Smooth muscle cell (in vitro differentiated cells): ENCODE results near the gene IL1RL2. TPM values are rescaled to one million over a fixed set of nuclear protein-coding genes. Genes with fewer than 3 reads are reported as not detected.
A peak's percentile ranks its signal among the peaks of the same experiment; 100 is the strongest.

ENCODE experiments used
- DNase-seq: peaks from one replicate; lab custom pipeline; 2025; ENCODE audit not compliant: unreplicated experiment; lab: John Stamatoyannopoulos, UW
- H2AFZ ChIP-seq: fragments of 200-600 bp; sonication (generic); 2 replicates; pipeline ENCODE4 v1.6.0; 2016; ENCODE audit warnings: antibody characterized with exemption, low read depth, mild to moderate bottlenecking
- H3F3A ChIP-seq: fragments of 200-600 bp; sonication (generic); 2 replicates; pipeline ENCODE4 v1.6.0; 2017; ENCODE audit warnings: antibody characterized with exemption, low read depth
- H3K27ac ChIP-seq: fragments of 200-600 bp; sonication (generic); 2 replicates; pipeline ENCODE4 v1.5.1; 2016; ENCODE audit warnings: low read depth, mild to moderate bottlenecking
- H3K27me3 ChIP-seq: fragments of 200-600 bp; sonication (generic); 2 replicates; pipeline ENCODE4 v1.6.1; 2016; ENCODE audit warnings: low read depth, mild to moderate bottlenecking
- H3K36me3 ChIP-seq: fragments of 200-600 bp; sonication (generic); 2 replicates; pipeline ENCODE4 v1.5.1; 2016; ENCODE audit warnings: low read depth
- H3K4me1 ChIP-seq: fragments of 200-600 bp; sonication (generic); 2 replicates; pipeline ENCODE4 v1.5.1; 2016; ENCODE audit warnings: low read depth
- H3K4me2 ChIP-seq: fragments of 200-600 bp; sonication (generic); 2 replicates; pipeline ENCODE4 v1.6.0; 2016; ENCODE audit warnings: mild to moderate bottlenecking
- H3K4me3 ChIP-seq: fragments of 200-600 bp; sonication (generic); 2 replicates; pipeline ENCODE4 v1.5.1; 2016; ENCODE audit warnings: mild to moderate bottlenecking
- H3K79me2 ChIP-seq: fragments of 200-600 bp; sonication (generic); 2 replicates; pipeline ENCODE4 v1.6.0; 2016; ENCODE audit warnings: low read depth, mild to moderate bottlenecking
- H3K9ac ChIP-seq: fragments of 200-600 bp; sonication (generic); 2 replicates; pipeline ENCODE4 v1.6.0; 2016; ENCODE audit warnings: low read depth
- H3K9me3 ChIP-seq: fragments of 200-600 bp; sonication (generic); replicated peaks from 2 replicates; pipeline ENCODE4 v1.5.1; 2016; ENCODE audit warnings: low read depth
- H4K20me1 ChIP-seq: fragments of 200-600 bp; sonication (generic); 2 replicates; pipeline ENCODE4 v1.6.0; 2016; ENCODE audit warnings: low read depth
- CTCF ChIP-seq: fragments of 200-600 bp; sonication (generic); IDR thresholded peaks from 2 replicates; pipeline ENCODE4 v1.5.1; 2017; ENCODE audit warnings: borderline replicate concordance, mild to moderate bottlenecking, antibody characterized with exemption; ENCODE audit not compliant: insufficient read depth, poor library complexity, severe bottlenecking
- WGBS: methylation state at CpG from one replicate; pipeline ENCODE4 v1.1.7; 2016; ENCODE audit warnings: low lambda C conversion rate; 5-methylcytosine and 5-hydroxymethylcytosine counted together
- polyA plus RNA-seq: library from polyadenylated mRNA; unstranded; fragments of >200 nt; fragmentation: Nextera tagmentation; extraction: Ambion mirVana; gene quantifications from 2 replicates; pipeline ENCODE4 v1.2.1, GENCODE V29; 2016
- total RNA-seq: library from RNA; depleted of rRNA; stranded (reverse); fragments of >200 nt; gene quantifications from 2 replicates; pipeline ENCODE4 v1.2.3, GENCODE V29; 2014

The IL1RL2 gene
- total and polyA plus RNA-seq, 2 experiments from 2014 or later, result 0.10 to 0.13 TPM

- H3K79me2 ChIP-seq, result no peaks in the 10 kb centered on the region
- no peak for DNase-seq
- no peaks in the 10 kb centered on the region for H3K4me1 ChIP-seq
- no peaks in the 10 kb centered on the region for H3K9me3 ChIP-seq
- no peak overlapping the region for H3K27ac ChIP-seq
- no peak overlapping the region for H3K4me2 ChIP-seq
- WGBS, result 96% methylated on average over 5 of the region's 5 CpGs
- H3F3A ChIP-seq, result no peaks in the 10 kb centered on the region
- H3K27me3 ChIP-seq, result no peaks in the 10 kb centered on the region
- no peak for TF ChIP-seq CTCF
- H3K9ac ChIP-seq, result no peak overlapping the region
- H4K20me1 ChIP-seq, result no peaks in the 10 kb centered on the region
- no peaks in the 10 kb centered on the region for H3K36me3 ChIP-seq
- no peak overlapping the region for H2AFZ ChIP-seq
- H3K4me3 ChIP-seq, result no peak overlapping the region
These were observed 70.1 kb downstream of the IL1RL2 start for GRCh38 chr2:102256874-102257462.

GRCh38 chr2:102258025-102258385 is 71.2 kb downstream of the IL1RL2 start:
- Histone ChIP-seq H3K27ac (peak overlapping the region; percentile 29), H3K9ac (no peak overlapping the region)
- 88% methylated on average over 2 of the region's 2 CpGs for WGBS

GRCh38 chr2:102258386-102259074 is 71.7 kb downstream of the IL1RL2 start:
- Histone ChIP-seq H3F3A (no peaks in the 10 kb centered on the region), H3K79me2 (no peaks in the 10 kb centered on the region), H3K27me3 (no peaks in the 10 kb centered on the region), H3K4me2 (no peak overlapping the region), H3K27ac (peak overlapping the region; percentile 29), H3K36me3 (no peaks in the 10 kb centered on the region), H3K4me1 (no peaks in the 10 kb centered on the region), H4K20me1 (no peaks in the 10 kb centered on the region), H3K9ac (no peak overlapping the region), H2AFZ (no peak overlapping the region), H3K9me3 (no peaks in the 10 kb centered on the region), H3K4me3 (no peak overlapping the region)
- TF ChIP-seq CTCF, result no peak
- DNase-seq, result no peak
- WGBS, result 65% methylated on average over 3 of the region's 3 CpGs

More at GRCh38 chr2:102258025-102258385, 71.2 kb downstream of the IL1RL2 start:
- no peak for DNase-seq
- Histone ChIP-seq H3K79me2 (no peaks in the 10 kb centered on the region), H3K9me3 (no peaks in the 10 kb centered on the region), H3K36me3 (no peaks in the 10 kb centered on the region), H3K27me3 (no peaks in the 10 kb centered on the region), H3F3A (no peaks in the 10 kb centered on the region), H4K20me1 (no peaks in the 10 kb centered on the region), H3K4me3 (no peak overlapping the region), H2AFZ (no peak overlapping the region), H3K4me1 (no peaks in the 10 kb centered on the region), H3K4me2 (no peak overlapping the region)
- TF ChIP-seq CTCF, result no peak
